ENCODE measurements around the gene LGALS12. TPM values are rescaled to one million over a fixed set of nuclear protein-coding genes. Genes with fewer than 3 reads are reported as not detected.
A peak's percentile ranks its signal among the peaks of the same experiment; 100 is the strongest.
"Not testable (repeated sequence)": the region's sequence is repeated elsewhere in the genome, so short reads cannot be mapped to it uniquely, and the experiment has no call there.

The LGALS12 gene
- total RNA-seq, 2 experiments from 2014 or later, result not detected

- no peak overlapping the region for H3K27ac Mint-ChIP-seq
- H3K4me3 Mint-ChIP-seq, result no peak overlapping the region
- CTCF ChIA-PET, result interaction anchor here (0.6 kb wide), 1 partner anchor 625 kb away, joined by 7 read pairs; no protein-coding TSS in a partner anchor
- H3K27me3 Mint-ChIP-seq (ENCODE audit: low read depth), result no peaks in the 10 kb centered on the region
- peaks cover 33% of the 10 kb centered on the region for H3K4me1 Mint-ChIP-seq (ENCODE audit: low read depth)
- H3K36me3 Mint-ChIP-seq (ENCODE audit: low read depth), result no peaks in the 10 kb centered on the region
- no peak for DNase-seq
- no peaks in the 10 kb centered on the region for H3K9me3 Mint-ChIP-seq
- intact Hi-C loops (cut with micrococcal nuclease), result no loop called here
Observed at GRCh38 chr11:63527667-63528066, 21.8 kb downstream of the LGALS12 start.

GRCh38 chr11:63528156-63528555 is 22.3 kb downstream of the LGALS12 start:
- CTCF ChIA-PET; H3K27me3 Mint-ChIP-seq (ENCODE audit: low read depth); intact Hi-C loops (cut with micrococcal nuclease); H3K36me3 Mint-ChIP-seq (ENCODE audit: low read depth); H3K9me3 Mint-ChIP-seq; H3K27ac Mint-ChIP-seq; H3K4me3 Mint-ChIP-seq; DNase-seq: not testable (repeated sequence)
- H3K4me1 Mint-ChIP-seq (ENCODE audit: low read depth), result peaks cover 38% of the 10 kb centered on the region

- intact Hi-C loops (cut with micrococcal nuclease); H3K27ac Mint-ChIP-seq; H3K9me3 Mint-ChIP-seq; H3K36me3 Mint-ChIP-seq (ENCODE audit: low read depth); DNase-seq; H3K27me3 Mint-ChIP-seq (ENCODE audit: low read depth); H3K4me3 Mint-ChIP-seq: not testable (repeated sequence)
- CTCF ChIA-PET, result interaction anchor here (0.7 to 1.2 kb wide), 2 partner anchors 9 to 100 kb away, joined by 3 read pairs; no protein-coding TSS in a partner anchor
- peaks cover 44% of the 10 kb centered on the region for H3K4me1 Mint-ChIP-seq (ENCODE audit: low read depth)
Observed at GRCh38 chr11:63528729-63529278, 22.9 kb downstream of the LGALS12 start.

- H3K4me3 Mint-ChIP-seq; DNase-seq; intact Hi-C loops (cut with micrococcal nuclease); H3K36me3 Mint-ChIP-seq (ENCODE audit: low read depth); H3K27me3 Mint-ChIP-seq (ENCODE audit: low read depth); H3K27ac Mint-ChIP-seq; H3K9me3 Mint-ChIP-seq: not testable (repeated sequence)
- H3K4me1 Mint-ChIP-seq (ENCODE audit: low read depth), result peaks cover 50% of the 10 kb centered on the region
- CTCF ChIA-PET, result interaction anchor here (1.2 kb wide), 1 partner anchor 9 kb away, joined by 3 read pairs; no protein-coding TSS in a partner anchor
Observed at GRCh38 chr11:63529373-63529772, 23.5 kb downstream of the LGALS12 start.

- Mint-ChIP-seq H3K36me3 (ENCODE audit: low read depth) (no peaks in the 10 kb centered on the region), H3K4me3 (no peak overlapping the region), H3K4me1 (ENCODE audit: low read depth) (peaks cover 55% of the 10 kb centered on the region), H3K27me3 (ENCODE audit: low read depth) (no peaks in the 10 kb centered on the region), H3K9me3 (no peaks in the 10 kb centered on the region), H3K27ac (no peak overlapping the region)
- DNase-seq, result no peak
- CTCF ChIA-PET, result no interaction called here
- intact Hi-C loops (cut with micrococcal nuclease), result loop anchor here (5.0 kb wide), 1 partner anchor 107 kb away; no protein-coding TSS in a partner anchor
Observed at GRCh38 chr11:63530021-63530420, 24.1 kb downstream of the LGALS12 start.

GRCh38 chr11:63531074-63531792 is 25.3 kb downstream of the LGALS12 start:
- CTCF ChIA-PET, result interaction anchor here (0.7 kb wide), 1 partner anchor 52 kb away, joined by 3 read pairs; no protein-coding TSS in a partner anchor

GRCh38 chr11:63532117-63532516 is 26.2 kb downstream of the LGALS12 start:
- DNase-seq, result no peak
- no peak overlapping the region for H3K4me3 Mint-ChIP-seq
- no peaks in the 10 kb centered on the region for H3K27me3 Mint-ChIP-seq (ENCODE audit: low read depth)
- peaks cover 73% of the 10 kb centered on the region for H3K4me1 Mint-ChIP-seq (ENCODE audit: low read depth)
- H3K27ac Mint-ChIP-seq, result no peak overlapping the region
- no peaks in the 10 kb centered on the region for H3K36me3 Mint-ChIP-seq (ENCODE audit: low read depth)
- intact Hi-C loops (cut with micrococcal nuclease), result loop anchor here (5.0 kb wide), 1 partner anchor 105 kb away; no protein-coding TSS in a partner anchor
- CTCF ChIA-PET, result interaction anchor here (0.6 to 1.6 kb wide), 3 partner anchors 53 to 60 kb away, joined by 3 to 4 read pairs (median 3); no protein-coding TSS in a partner anchor
- no peaks in the 10 kb centered on the region for H3K9me3 Mint-ChIP-seq

More at GRCh38 chr11:63531074-63531792, 25.3 kb downstream of the LGALS12 start:
- peak; percentile 74 for DNase-seq
- not testable (repeated sequence) for H3K4me3 Mint-ChIP-seq; H3K36me3 Mint-ChIP-seq (ENCODE audit: low read depth); H3K9me3 Mint-ChIP-seq; H3K27me3 Mint-ChIP-seq (ENCODE audit: low read depth)
- peak overlapping the region; percentile 14 for H3K27ac Mint-ChIP-seq
- intact Hi-C loops (cut with micrococcal nuclease), result loop anchor here (1.0 to 5.0 kb wide), 3 partner anchors 36 to 443 kb away; partner anchors contain the start of gene COX8A
- peaks cover 67% of the 10 kb centered on the region for H3K4me1 Mint-ChIP-seq (ENCODE audit: low read depth)

GRCh38 chr11:63532799-63533475 is 27.1 kb downstream of the LGALS12 start:
- no peak overlapping the region for H3K4me3 Mint-ChIP-seq
- H3K36me3 Mint-ChIP-seq (ENCODE audit: low read depth), result no peaks in the 10 kb centered on the region
- no peak overlapping the region for H3K27ac Mint-ChIP-seq
- no peaks in the 10 kb centered on the region for H3K9me3 Mint-ChIP-seq
- peaks cover 78% of the 10 kb centered on the region for H3K4me1 Mint-ChIP-seq (ENCODE audit: low read depth)
- H3K27me3 Mint-ChIP-seq (ENCODE audit: low read depth), result no peaks in the 10 kb centered on the region
- CTCF ChIA-PET, result interaction anchor here (0.6 to 1.6 kb wide), 3 partner anchors 55 to 320 kb away, joined by 3 to 4 read pairs (median 3); no protein-coding TSS in a partner anchor
- no peak for DNase-seq
- intact Hi-C loops (cut with micrococcal nuclease), result loop anchor here (5.0 kb wide), 1 partner anchor 104 kb away; no protein-coding TSS in a partner anchor

- Mint-ChIP-seq H3K27ac (no peak overlapping the region), H3K9me3 (no peaks in the 10 kb centered on the region), H3K27me3 (ENCODE audit: low read depth) (no peaks in the 10 kb centered on the region), H3K4me1 (ENCODE audit: low read depth) (peaks cover 83% of the 10 kb centered on the region), H3K36me3 (ENCODE audit: low read depth) (no peaks in the 10 kb centered on the region), H3K4me3 (no peak overlapping the region)
- intact Hi-C loops (cut with micrococcal nuclease), result loop anchor here (5.0 kb wide), 1 partner anchor 103 kb away; no protein-coding TSS in a partner anchor
- no peak for DNase-seq
- CTCF ChIA-PET, result interaction anchor here (0.9 kb wide), 1 partner anchor 55 kb away, joined by 3 read pairs; no protein-coding TSS in a partner anchor
Observed at GRCh38 chr11:63534076-63534475, 28.2 kb downstream of the LGALS12 start.

- Mint-ChIP-seq H3K27ac (peak overlapping the region; percentile 43), H3K36me3 (ENCODE audit: low read depth) (no peaks in the 10 kb centered on the region), H3K4me3 (no peak overlapping the region), H3K4me1 (ENCODE audit: low read depth) (peaks cover 78% of the 10 kb centered on the region), H3K9me3 (no peaks in the 10 kb centered on the region), H3K27me3 (ENCODE audit: low read depth) (no peaks in the 10 kb centered on the region)
- intact Hi-C loops (cut with micrococcal nuclease), result loop anchor here (5.0 kb wide), 1 partner anchor 102 kb away; no protein-coding TSS in a partner anchor
- CTCF ChIA-PET, result interaction anchor here (1.2 kb wide), 1 partner anchor 14 kb away, joined by 4 read pairs; no protein-coding TSS in a partner anchor
- DNase-seq, result no peak
Observed at GRCh38 chr11:63534895-63535461, 29.1 kb downstream of the LGALS12 start.

- Mint-ChIP-seq H3K9me3 (no peaks in the 10 kb centered on the region), H3K36me3 (ENCODE audit: low read depth) (no peaks in the 10 kb centered on the region), H3K4me3 (peak overlapping the region; percentile 72), H3K27ac (peak overlapping the region; percentile 57), H3K4me1 (ENCODE audit: low read depth) (peaks cover 79% of the 10 kb centered on the region), H3K27me3 (ENCODE audit: low read depth) (no peaks in the 10 kb centered on the region)
- DNase-seq, result peak; percentile 57
- intact Hi-C loops (cut with micrococcal nuclease), result loop anchor here (1.0 kb wide), 2 partner anchors 18 to 32 kb away; no protein-coding TSS in a partner anchor
- CTCF ChIA-PET, result interaction anchor here (1.2 kb wide), 1 partner anchor 13 kb away, joined by 4 read pairs; no protein-coding TSS in a partner anchor
Observed at GRCh38 chr11:63535734-63536133, 29.9 kb downstream of the LGALS12 start.
